Measurements from ENCODE around the gene BAD. TPM values are rescaled to one million over a fixed set of nuclear protein-coding genes. Genes with fewer than 3 reads are reported as not detected.
"Not testable (repeated sequence)": the region's sequence is repeated elsewhere in the genome, so short reads cannot be mapped to it uniquely, and the experiment has no call there.

The BAD gene
- total RNA-seq, 1 experiment from 2014 or later: 48.4 TPM

- TF ChIP-seq CTCF (conservative IDR thresholded peaks at IDR 0.05; ENCODE audit: low read depth, low read length) (no peak), EZH2 (IDR thresholded peaks at IDR 0.05; ENCODE audit: borderline replicate concordance, low read depth, low read length, poor library complexity, severe bottlenecking) (no peak)
- Histone ChIP-seq H3K27ac (ENCODE audit: low read depth, low read length, poor library complexity, severe bottlenecking) (peak within 1 kb of the TSS; percentile 92), H3K36me3 (ENCODE audit: insufficient read depth, low read length, poor library complexity, severe bottlenecking) (peaks cover 12% of the 10 kb centered on the region), H3K9me3 (ENCODE audit: low read depth, low read length, poor library complexity, severe bottlenecking) (no peaks in the 10 kb centered on the region), H3K4me3 (ENCODE audit: low read depth, low read length, poor library complexity, severe bottlenecking) (peak within 1 kb of the TSS; percentile 99), H3K4me1 (ENCODE audit: insufficient read depth, low read length, poor library complexity, severe bottlenecking) (peaks cover 32% of the 10 kb centered on the region), H3K27me3 (replicated peaks; ENCODE audit: insufficient read depth, low read depth, low read length, poor library complexity) (no peaks in the 10 kb centered on the region)
- ChIA-PET POLR2A (ENCODE audit: low non-redundant PET) (no interaction called here), CTCF (interaction anchor here (0.6 kb wide), 1 partner anchor 43 kb away, joined by 3 read pairs; no protein-coding TSS in a partner anchor)
- BruUV-seq (replicated peaks): no TSS peak
- intact Hi-C loops (cut with micrococcal nuclease; ENCODE audit: unreplicated experiment): loop anchor here (5.0 kb wide), 1 partner anchor 40 kb away; the partner anchor contains the start of gene FERMT3
- peak; percentile 95 for DNase-seq (ENCODE audit: low spot score)
Measured at GRCh38 chr11:64246871-64247728, 37.4 kb downstream of the BAD start, which contains the start of gene PPP1R14B. Gene PPP1R14B, minus strand, starts transcription at chr11:64246943. Its CDS starts 270 bp downstream, at chr11:64246673.

- H3K27me3 ChIP-seq (replicated peaks; ENCODE audit: insufficient read depth, low read depth, low read length, poor library complexity); DNase-seq (ENCODE audit: low spot score); BruUV-seq (replicated peaks); H3K9me3 ChIP-seq (ENCODE audit: low read depth, low read length, poor library complexity, severe bottlenecking); POLR2A ChIA-PET (ENCODE audit: low non-redundant PET): not testable (repeated sequence)
- intact Hi-C loops (cut with micrococcal nuclease; ENCODE audit: unreplicated experiment): loop anchor here (5.0 kb wide), 1 partner anchor 39 kb away; the partner anchor contains the start of gene FERMT3
- peaks cover 32% of the 10 kb centered on the region for H3K4me1 ChIP-seq (ENCODE audit: insufficient read depth, low read length, poor library complexity, severe bottlenecking)
- peak overlapping the region; percentile 92 for H3K27ac ChIP-seq (ENCODE audit: low read depth, low read length, poor library complexity, severe bottlenecking)
- CTCF ChIA-PET: interaction anchor here (0.6 kb wide), 1 partner anchor 42 kb away, joined by 3 read pairs; no protein-coding TSS in a partner anchor
- peaks cover 12% of the 10 kb centered on the region for H3K36me3 ChIP-seq (ENCODE audit: insufficient read depth, low read length, poor library complexity, severe bottlenecking)
- H3K4me3 ChIP-seq (ENCODE audit: low read depth, low read length, poor library complexity, severe bottlenecking): peak overlapping the region; percentile 99
Measured at GRCh38 chr11:64246621-64246870, 37.9 kb downstream of the BAD start.

GRCh38 chr11:64245797-64246620 lies 38.5 kb downstream of the BAD start:
- no peaks in the 10 kb centered on the region for H3K9me3 ChIP-seq (ENCODE audit: low read depth, low read length, poor library complexity, severe bottlenecking)
- peak; percentile 84 for DNase-seq (ENCODE audit: low spot score)
- H3K36me3 ChIP-seq (ENCODE audit: insufficient read depth, low read length, poor library complexity, severe bottlenecking): peaks cover 12% of the 10 kb centered on the region
- H3K27me3 ChIP-seq (replicated peaks; ENCODE audit: insufficient read depth, low read depth, low read length, poor library complexity): no peaks in the 10 kb centered on the region
- peak overlapping the region; percentile 92 for H3K27ac ChIP-seq (ENCODE audit: low read depth, low read length, poor library complexity, severe bottlenecking)
- BruUV-seq (replicated peaks): no TSS peak
- H3K4me3 ChIP-seq (ENCODE audit: low read depth, low read length, poor library complexity, severe bottlenecking): peak overlapping the region; percentile 99
- no peak for TF ChIP-seq EZH2 (IDR thresholded peaks at IDR 0.05; ENCODE audit: borderline replicate concordance, low read depth, low read length, poor library complexity, severe bottlenecking)
- no peak for TF ChIP-seq CTCF (conservative IDR thresholded peaks at IDR 0.05; ENCODE audit: low read depth, low read length)
- ChIA-PET CTCF (interaction anchor here (0.5 to 1.6 kb wide), 2 partner anchors 41 to 109 kb away, joined by 3 to 4 read pairs; no protein-coding TSS in a partner anchor), POLR2A (ENCODE audit: low non-redundant PET) (interaction anchor here (0.5 to 0.7 kb wide), 2 partner anchors 60 to 96 kb away, joined by 3 to 4 read pairs; partner anchors contain the start of gene STIP1)
- intact Hi-C loops (cut with micrococcal nuclease; ENCODE audit: unreplicated experiment): loop anchor here (5.0 kb wide), 1 partner anchor 39 kb away; the partner anchor contains the start of gene FERMT3
- peaks cover 32% of the 10 kb centered on the region for H3K4me1 ChIP-seq (ENCODE audit: insufficient read depth, low read length, poor library complexity, severe bottlenecking)
